HT-29 (cell line): ENCODE data around the gene LRRC10B. TPM values are rescaled to one million over a fixed set of nuclear protein-coding genes. Genes with fewer than 3 reads are reported as not detected.

Experiments used
- DNase-seq: peaks from one replicate; pipeline ENCODE4 v3.0.0-alpha.2; 2015; ENCODE audit warnings: low spot score
- total RNA-seq: library from RNA; depleted of rRNA; stranded (reverse); fragments of >200 nt; shearing (Covaris generic); gene quantifications from 2 replicates; pipeline ENCODE4 v1.2.3, GENCODE V29; 2014

LRRC10B gene
- total RNA-seq, 1 experiment from 2014 or later = 7.7 TPM

GRCh38 chr11:61486779-61487178, 21.8 kb upstream of the LRRC10B start:
- peak; percentile 72 for DNase-seq

GRCh38 chr11:61487342-61488025, 21.1 kb upstream of the LRRC10B start:
- no peak for DNase-seq

GRCh38 chr11:61488651-61489291, 19.8 kb upstream of the LRRC10B start:
- DNase-seq = peak; percentile 94

- peak; percentile 86 for DNase-seq
These were observed 18.5 kb upstream of the LRRC10B start for GRCh38 chr11:61489833-61490721.

GRCh38 chr11:61491736-61492395, 16.7 kb upstream of the LRRC10B start:
- no peak for DNase-seq

GRCh38 chr11:61494381-61494961, 14.1 kb upstream of the LRRC10B start:
- DNase-seq = peak; percentile 44

- DNase-seq = no peak
These were observed 12.5 kb upstream of the LRRC10B start for GRCh38 chr11:61495801-61496601.

GRCh38 chr11:61496602-61497400, 11.7 kb upstream of the LRRC10B start:
- DNase-seq = no peak

- no peak for DNase-seq
These were observed 11.1 kb upstream of the LRRC10B start for GRCh38 chr11:61497473-61497872.

GRCh38 chr11:61497876-61498275, 10.7 kb upstream of the LRRC10B start:
- DNase-seq = no peak

GRCh38 chr11:61498767-61499341, 9.7 kb upstream of the LRRC10B start:
- no peak for DNase-seq

GRCh38 chr11:61499816-61500491, 8.6 kb upstream of the LRRC10B start:
- DNase-seq = no peak

- DNase-seq = no peak
These were observed 6.0 kb upstream of the LRRC10B start for GRCh38 chr11:61502522-61502921.

- DNase-seq = no peak
These were observed 5.3 kb upstream of the LRRC10B start for GRCh38 chr11:61503135-61503770.

- DNase-seq = no peak
These were observed 3.4 kb upstream of the LRRC10B start for GRCh38 chr11:61505106-61505505.

GRCh38 chr11:61505640-61506155, 2.9 kb upstream of the LRRC10B start:
- no peak for DNase-seq

GRCh38 chr11:61507012-61507768, 1.4 kb upstream of the LRRC10B start:
- no peak for DNase-seq
